GM18520 (cell line): ENCODE results near the gene PTTG1IP.

Source experiments
- ATAC-seq: cut with Tn5 transposase; IDR thresholded peaks from one replicate; pipeline ENCODE4 v1.9.1; 2021; ENCODE audit not compliant: unreplicated experiment

PTTG1IP gene

GRCh38 chr21:44896561-44897286, 23.2 kb upstream of the PTTG1IP start:
- no peak for ATAC-seq

GRCh38 chr21:44895859-44896258, 22.4 kb upstream of the PTTG1IP start:
- no peak for ATAC-seq

- ATAC-seq = no peak
These were observed 21.3 kb upstream of the PTTG1IP start for GRCh38 chr21:44894687-44895302.

GRCh38 chr21:44893948-44894656, 20.6 kb upstream of the PTTG1IP start:
- no peak for ATAC-seq

- ATAC-seq = no peak
These were observed 19.7 kb upstream of the PTTG1IP start for GRCh38 chr21:44893278-44893556.

- no peak for ATAC-seq
These were observed 19.2 kb upstream of the PTTG1IP start for GRCh38 chr21:44892536-44893277.

GRCh38 chr21:44892095-44892494, 18.6 kb upstream of the PTTG1IP start:
- no peak for ATAC-seq

- ATAC-seq = no peak
These were observed 18.1 kb upstream of the PTTG1IP start for GRCh38 chr21:44891631-44892031.

- ATAC-seq = no peak
These were observed 17.6 kb upstream of the PTTG1IP start for GRCh38 chr21:44890961-44891541.

GRCh38 chr21:44890338-44890931, 16.9 kb upstream of the PTTG1IP start:
- no peak for ATAC-seq

- ATAC-seq = no peak
These were observed 16.3 kb upstream of the PTTG1IP start for GRCh38 chr21:44889625-44890337.

- no peak for ATAC-seq
These were observed 15.4 kb upstream of the PTTG1IP start for GRCh38 chr21:44888581-44889550.

- ATAC-seq = no peak
These were observed 14.5 kb upstream of the PTTG1IP start for GRCh38 chr21:44887807-44888580.

- ATAC-seq = no peak
These were observed 13.8 kb upstream of the PTTG1IP start for GRCh38 chr21:44887126-44887806.

- no peak for ATAC-seq
These were observed 12.9 kb upstream of the PTTG1IP start for GRCh38 chr21:44886113-44887075.

- no peak for ATAC-seq
These were observed 12.1 kb upstream of the PTTG1IP start for GRCh38 chr21:44885615-44886014.

- no peak for ATAC-seq
These were observed 10.6 kb upstream of the PTTG1IP start for GRCh38 chr21:44884097-44884496.
